ENCODE results near the gene HMOX1. TPM values are rescaled to one million over a fixed set of nuclear protein-coding genes. Genes with fewer than 3 reads are reported as not detected.
A peak's percentile ranks its signal among the peaks of the same experiment; 100 is the strongest.

Gene HMOX1
- total and polyA plus RNA-seq, 2 of the 13 experiments (the other 11 are each of a cell fraction or from before 2014, with no cell fraction given), result 53.6 to 67.4 TPM

GRCh38 chr22:35403356-35403755, 22.5 kb downstream of the HMOX1 start:
- WGBS (ENCODE audit: low lambda C conversion rate), result 32% methylated on average over 2 of the region's 7 CpGs
- Histone ChIP-seq H3K4me1 (ENCODE audit: insufficient read depth, low read length) (peaks cover 49% of the 10 kb centered on the region), H3K27ac (ENCODE audit: extremely low read length, insufficient read depth, low read length) (no peak overlapping the region), H3K4me3 (replicated peaks in 1 of 3; ENCODE audit: insufficient read depth in 1 of 3, low read depth in 2 of 3, low read length in 3 of 3) (no peak overlapping the region), H2AFZ (ENCODE audit: low read length) (no peak overlapping the region), H4K20me1 (ENCODE audit: insufficient read depth, low read length) (no peaks in the 10 kb centered on the region), H3K79me2 (ENCODE audit: insufficient read depth, low read length) (peaks cover 10% of the 10 kb centered on the region), H3K4me2 (ENCODE audit: low read depth, low read length) (peak overlapping the region; percentile 14; the same call in 1 of the 2 replicates), H3K9ac (ENCODE audit: insufficient read depth, low read depth, low read length) (no peak overlapping the region), H3K9me3 (ENCODE audit: low read length) (no peaks in the 10 kb centered on the region), H3K36me3 (replicated peaks in 1 of 2; ENCODE audit: control insufficient read depth in 1 of 2, insufficient read depth in 2 of 2, low read length in 2 of 2) (peaks cover 7 to 40% of the 10 kb centered on the region in 2 experiments), H3K27me3 (ENCODE audit: control insufficient read depth in 1 of 2, insufficient read depth in 2 of 2, low read length in 2 of 2) (no peaks in the 10 kb centered on the region)
- POLR2A ChIA-PET, result no interaction called here
- FAIRE-seq, result no peak
- no peak for DNase-seq (ENCODE audit: low spot score)
- TF ChIP-seq HINFP (CRISPR knock-in tag; IDR thresholded peaks at IDR 0.05; ENCODE audit: low read depth) (no peak), KAT7 (CRISPR knock-in tag; IDR thresholded peaks at IDR 0.05; ENCODE audit: borderline replicate concordance) (no peak), ZNF768 (CRISPR knock-in tag; IDR thresholded peaks at IDR 0.05) (peak; percentile 93)
- ATAC-seq, result no peak
- BruUV-seq (replicated peaks), result no TSS peak
- intact Hi-C loops (cut with micrococcal nuclease; ENCODE audit: unreplicated experiment), result no loop called here
- CTCF ChIA-PET (ENCODE audit: low intra/inter-chr PET ratio, low total read pairs), result no interaction called here
- in situ Hi-C loops (cut with HindIII; ENCODE audit: extremely low pct_ligation_motif_present, low pct_unique_long_range_greater_than_20kb), result no loop called here

DNA sequence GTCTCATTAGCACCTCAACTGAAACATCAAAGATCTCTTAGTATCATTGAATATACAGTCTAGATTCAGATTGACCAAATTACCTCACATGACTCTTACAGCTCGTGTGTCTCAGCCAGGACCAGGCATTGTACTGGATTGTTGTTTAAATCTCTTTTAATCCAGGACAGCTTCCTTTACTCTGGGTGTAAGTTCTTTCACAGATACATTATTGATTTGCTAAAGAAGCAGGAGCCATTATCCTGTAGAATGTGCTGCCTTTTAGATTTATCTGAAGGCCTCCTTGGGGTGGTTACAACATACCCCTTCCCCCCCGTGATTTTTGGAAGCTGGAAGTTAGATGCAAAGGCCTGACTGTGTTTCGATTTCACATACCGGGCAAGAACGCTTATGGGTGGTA, 23.3 kb downstream of the HMOX1 start:
- Histone ChIP-seq H3K9me3 (ENCODE audit: low read length) (no peaks in the 10 kb centered on the region), H3K4me3 (replicated peaks in 1 of 3; ENCODE audit: insufficient read depth in 1 of 3, low read depth in 2 of 3, low read length in 3 of 3) (no peak overlapping the region), H3K27ac (ENCODE audit: extremely low read length, insufficient read depth, low read length) (no peak overlapping the region), H3K27me3 (ENCODE audit: control insufficient read depth in 1 of 2, insufficient read depth in 2 of 2, low read length in 2 of 2) (no peaks in the 10 kb centered on the region), H3K9ac (ENCODE audit: insufficient read depth, low read depth, low read length) (no peak overlapping the region), H3K4me2 (ENCODE audit: low read depth, low read length) (no peak overlapping the region), H4K20me1 (ENCODE audit: insufficient read depth, low read length) (no peaks in the 10 kb centered on the region), H3K4me1 (ENCODE audit: insufficient read depth, low read length) (peaks cover 41% of the 10 kb centered on the region), H3K79me2 (ENCODE audit: insufficient read depth, low read length) (peaks cover 10% of the 10 kb centered on the region), H2AFZ (ENCODE audit: low read length) (no peak overlapping the region), H3K36me3 (replicated peaks in 1 of 2; ENCODE audit: control insufficient read depth in 1 of 2, insufficient read depth in 2 of 2, low read length in 2 of 2) (peaks cover 9 to 43% of the 10 kb centered on the region in 2 experiments)
- in situ Hi-C loops (cut with HindIII; ENCODE audit: extremely low pct_ligation_motif_present, low pct_unique_long_range_greater_than_20kb) (no loop called here), intact Hi-C loops (cut with micrococcal nuclease; ENCODE audit: unreplicated experiment) (no loop called here)
- FAIRE-seq (no peak), DNase-seq (ENCODE audit: low spot score) (no peak), ATAC-seq (no peak)
- POLR2A ChIA-PET, result no interaction called here
- CTCF ChIA-PET (ENCODE audit: low intra/inter-chr PET ratio, low total read pairs), result no interaction called here
- 92% methylated on average over 5 of the region's 5 CpGs for WGBS (ENCODE audit: low lambda C conversion rate)
- no TSS peak for BruUV-seq (replicated peaks)
- TF ChIP-seq STAT6 (CRISPR knock-in tag; IDR thresholded peaks at IDR 0.05; ENCODE audit: borderline replicate concordance) (no peak), ZNF205 (CRISPR knock-in tag; IDR thresholded peaks at IDR 0.05) (no peak), ATF7-NPFF (CRISPR knock-in tag; IDR thresholded peaks at IDR 0.05; ENCODE audit: low read depth) (no peak), NCOA2 (CRISPR knock-in tag; IDR thresholded peaks at IDR 0.05) (no peak), ZNF562 (CRISPR knock-in tag; IDR thresholded peaks at IDR 0.05; ENCODE audit: borderline replicate concordance) (no peak), PREB (CRISPR knock-in tag; IDR thresholded peaks at IDR 0.05) (no peak), AKAP8 (CRISPR knock-in tag; IDR thresholded peaks at IDR 0.05) (no peak)
- TF ChIP-seq, protein P1, sequence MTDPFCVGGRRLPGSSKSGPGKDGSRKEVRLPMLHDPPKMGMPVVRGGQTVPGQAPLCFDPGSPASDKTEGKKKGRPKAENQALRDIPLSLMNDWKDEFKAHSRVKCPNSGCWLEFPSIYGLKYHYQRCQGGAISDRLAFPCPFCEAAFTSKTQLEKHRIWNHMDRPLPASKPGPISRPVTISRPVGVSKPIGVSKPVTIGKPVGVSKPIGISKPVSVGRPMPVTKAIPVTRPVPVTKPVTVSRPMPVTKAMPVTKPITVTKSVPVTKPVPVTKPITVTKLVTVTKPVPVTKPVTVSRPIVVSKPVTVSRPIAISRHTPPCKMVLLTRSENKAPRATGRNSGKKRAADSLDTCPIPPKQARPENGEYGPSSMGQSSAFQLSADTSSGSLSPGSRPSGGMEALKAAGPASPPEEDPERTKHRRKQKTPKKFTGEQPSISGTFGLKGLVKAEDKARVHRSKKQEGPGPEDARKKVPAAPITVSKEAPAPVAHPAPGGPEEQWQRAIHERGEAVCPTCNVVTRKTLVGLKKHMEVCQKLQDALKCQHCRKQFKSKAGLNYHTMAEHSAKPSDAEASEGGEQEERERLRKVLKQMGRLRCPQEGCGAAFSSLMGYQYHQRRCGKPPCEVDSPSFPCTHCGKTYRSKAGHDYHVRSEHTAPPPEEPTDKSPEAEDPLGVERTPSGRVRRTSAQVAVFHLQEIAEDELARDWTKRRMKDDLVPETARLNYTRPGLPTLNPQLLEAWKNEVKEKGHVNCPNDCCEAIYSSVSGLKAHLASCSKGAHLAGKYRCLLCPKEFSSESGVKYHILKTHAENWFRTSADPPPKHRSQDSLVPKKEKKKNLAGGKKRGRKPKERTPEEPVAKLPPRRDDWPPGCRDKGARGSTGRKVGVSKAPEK (CRISPR knock-in tag; IDR thresholded peaks at IDR 0.05; ENCODE audit: borderline replicate concordance), result no peak
